Transverse colon (tissue), 4 donors: ENCODE data around the gene MVP. TPM values are rescaled to one million over a fixed set of nuclear protein-coding genes. Genes with fewer than 3 reads are reported as not detected.

ENCODE experiments used
- DNase-seq: peaks from one replicate; pipeline ENCODE4 v3.0.0-alpha.2; 2019
- H3K27ac ChIP-seq, 4 donors: fragments of 200-600 bp; sonication (generic); 2 replicates each; pipeline ENCODE4 v1.5.1; 2016 to 2018; ENCODE audit warnings: inconsistent platforms in 4 of 4
- H3K27me3 ChIP-seq: fragments of 200-600 bp; sonication (generic); 2 replicates; pipeline ENCODE4 v1.5.1; 2017; ENCODE audit warnings: inconsistent platforms
- H3K36me3 ChIP-seq, 4 donors: fragments of 200-600 bp; sonication (generic); 2 replicates each; pipeline ENCODE4 v1.5.1; 2017 to 2019; ENCODE audit warnings: inconsistent platforms in 4 of 4
- H3K4me1 ChIP-seq, 4 donors: fragments of 200-600 bp; sonication (generic); 2 replicates each; pipeline ENCODE4 v1.5.1; 2017 to 2020; ENCODE audit warnings: inconsistent platforms in 4 of 4
- H3K4me3 ChIP-seq, 4 donors: fragments of 200-600 bp; sonication (generic); 1 replicate in 1 of 4; 2 replicates in 3 of 4; pipeline versions ENCODE4 v1.5.1 to v1.6.1; 2017 to 2019; ENCODE audit warnings: inconsistent platforms in 4 of 4
- H3K9me3 ChIP-seq, 2 donors: fragments of 200-600 bp; sonication (generic); 2 replicates each; pipeline ENCODE4 v1.5.1; 2017 to 2019; ENCODE audit warnings: inconsistent platforms in 2 of 2
- CTCF ChIP-seq, 5 experiments: fragments of 200-600 bp in 3 of 5; fragments of 450-650 bp in 2 of 5; sonication (generic) in 3 of 5; IDR thresholded peaks; 1 replicate in 2 of 5; 2 replicates in 3 of 5; pipeline ENCODE4 v1.5.1; 2016 to 2017; ENCODE audit warnings: antibody characterized with exemption in 5 of 5, inconsistent platforms in 3 of 5, mild to moderate bottlenecking in 2 of 5, moderate library complexity in 1 of 5
- EP300 ChIP-seq: sonication (generic); formaldehyde crosslinking; IDR thresholded peaks from one replicate; pipeline ENCODE4 v1.6.1; 2017; ENCODE audit warnings: antibody characterized with exemption, low read depth
- POLR2A ChIP-seq: fragments of 450-650 bp; IDR thresholded peaks from one replicate; pipeline ENCODE4 v1.6.1; 2016; ENCODE audit warnings: antibody characterized with exemption, mild to moderate bottlenecking, moderate library complexity
- POLR2AphosphoS5 ChIP-seq, 3 donors: sonication (generic); formaldehyde crosslinking; IDR thresholded peaks; one replicate each; pipeline ENCODE4 v1.6.1; 2016; ENCODE audit warnings: antibody characterized with exemption in 3 of 3
- WGBS, 2 donors: methylation state at CpG; one replicate each; pipeline ENCODE4 v1.1.5; 2018; ENCODE audit warnings: low coverage in 1 of 2; 5-methylcytosine and 5-hydroxymethylcytosine counted together
- in situ Hi-C, 4 donors: fragments of 200-750 bp; cut with MboI; loops; one replicate each; pipeline versions ENCODE4 v1.15.0 to v1.15.1; 2017; ENCODE audit warnings: low sequenced_read_pairs in 3 of 4, low pct_ligation_motif_present in 1 of 4, low pct_unique_long_range_greater_than_20kb in 1 of 4
- intact Hi-C: fragments of 100-400 bp; cut with DNase I; formaldehyde crosslinking; loops from one replicate; pipeline ENCODE4 v1.15.1; 2023; ENCODE audit warnings: low total_unique reads
- total RNA-seq, 4 donors: library from RNA; depleted of rRNA; stranded (reverse); fragments of >200 nt; gene quantifications; one replicate each; pipeline ENCODE4 v1.1.0, GENCODE V29; 2016

The MVP gene
- total RNA-seq, 4 donors from 2014 or later: 483 to 654 (median 553) TPM

GRCh38 chr16:29804020-29804419, 16.2 kb upstream of the MVP start:
- Histone ChIP-seq H3K27me3 (no peaks in the 10 kb centered on the region), H3K27ac (peak overlapping the region; percentile 93 to 98 (median 96)), H3K4me3 (peak overlapping the region in 1 of 4 donors; percentile 88), H3K36me3 (peaks cover 0 to under 1% (median under 1%) of the 10 kb centered on the region in 4 donors), H3K4me1 (peaks cover 14 to 30% (median 20%) of the 10 kb centered on the region in 4 donors), H3K9me3 (no peaks in the 10 kb centered on the region)
- no peak for DNase-seq
- in situ Hi-C loops (no loop called here), intact Hi-C loops (no loop called here)
- 80 to 81% methylated on average over 3 to 8 of the region's 8 CpGs for whole genome bisulfite sequencing, 2 donors
- no peak for TF ChIP-seq POLR2A
- TF ChIP-seq POLR2AphosphoS5 (IDR thresholded peaks at IDR 0.05): no peak
- no peak for TF ChIP-seq EP300
- no peak for TF ChIP-seq CTCF (IDR thresholded peaks at IDR 0.05)

GRCh38 chr16:29804455-29805231, 15.6 kb upstream of the MVP start:
- H3K36me3 ChIP-seq: no peaks in the 10 kb centered on the region
- intact Hi-C loops: no loop called here
- peak; percentile 37 for DNase-seq
- 0 to 5% methylated on average over 2 to 26 of the region's 26 CpGs for WGBS, 2 donors
- TF ChIP-seq POLR2A: no peak
- no peak for TF ChIP-seq POLR2AphosphoS5 (IDR thresholded peaks at IDR 0.05)
- TF ChIP-seq CTCF (IDR thresholded peaks at IDR 0.05): no peak
- TF ChIP-seq EP300: no peak
- no peaks in the 10 kb centered on the region for H3K27me3 ChIP-seq
- peak overlapping the region; percentile 93 to 98 (median 96) for H3K27ac ChIP-seq
- peak overlapping the region; percentile 54 to 88 (median 73) for H3K4me3 ChIP-seq
- in situ Hi-C loops: no loop called here
- H3K9me3 ChIP-seq: no peaks in the 10 kb centered on the region
- H3K4me1 ChIP-seq: peaks cover 20 to 37% (median 26%) of the 10 kb centered on the region in 4 donors

- H3K4me3 ChIP-seq: peak overlapping the region; percentile 54 to 88 (median 83)
- no peaks in the 10 kb centered on the region for H3K9me3 ChIP-seq
- intact Hi-C loops (no loop called here), in situ Hi-C loops (no loop called here)
- peak; percentile 96 for TF ChIP-seq POLR2A
- TF ChIP-seq CTCF (IDR thresholded peaks at IDR 0.05): peak in 1 of 5 experiments; percentile 28
- TF ChIP-seq EP300: peak; percentile 81
- TF ChIP-seq POLR2AphosphoS5 (IDR thresholded peaks at IDR 0.05): peak; percentile 96 to 99 (median 98)
- peak; percentile 98 for DNase-seq
- H3K27ac ChIP-seq: peak overlapping the region; percentile 93 to 98 (median 96)
- WGBS, 2 donors: 0% methylated on average over 8 to 72 of the region's 103 CpGs
- peaks cover 28 to 45% (median 34%) of the 10 kb centered on the region in 4 donors for H3K4me1 ChIP-seq
- no peaks in the 10 kb centered on the region for H3K27me3 ChIP-seq
- H3K36me3 ChIP-seq: no peaks in the 10 kb centered on the region
Observed at GRCh38 chr16:29805232-29806098, 14.8 kb upstream of the MVP start.

- Histone ChIP-seq H3K27ac (peak within 1 kb of the TSS; percentile 95 to 98 (median 98)), H3K4me1 (peaks cover 33 to 52% (median 41%) of the 10 kb centered on the region in 4 donors), H3K27me3 (no peaks in the 10 kb centered on the region), H3K36me3 (no peaks in the 10 kb centered on the region), H3K4me3 (peak within 1 kb of the TSS; percentile 63 to 88 (median 83)), H3K9me3 (no peaks in the 10 kb centered on the region)
- TF ChIP-seq POLR2AphosphoS5 (IDR thresholded peaks at IDR 0.05): no peak
- no peak for TF ChIP-seq POLR2A
- TF ChIP-seq EP300: no peak
- no peak for TF ChIP-seq CTCF (IDR thresholded peaks at IDR 0.05)
- in situ Hi-C loops: no loop called here
- no CpG with 5 or more reads among the region's 67 CpGs for WGBS, 2 donors
- intact Hi-C loops: no loop called here
- no peak for DNase-seq
Observed at GRCh38 chr16:29806099-29806579, 14.1 kb upstream of the MVP start, which contains the start of gene MAZ. Gene MAZ (plus strand): TSS chr16:29806529. CDS start chr16:29806702, 173 bp downstream.
